Vagina (tissue), 2 donors: ENCODE data around the gene DBX1. TPM values are rescaled to one million over a fixed set of nuclear protein-coding genes. Genes with fewer than 3 reads are reported as not detected.
A peak's percentile ranks its signal among the peaks of the same experiment; 100 is the strongest.
"Not testable (repeated sequence)": the region's sequence is repeated elsewhere in the genome, so short reads cannot be mapped to it uniquely, and the experiment has no call there.

ENCODE experiments used
- DNase-seq, 2 donors: peaks; one replicate each; pipeline ENCODE4 v3.0.0-alpha.2; 2017; ENCODE audit errors: extremely low spot score in 2 of 2
- H3K27ac ChIP-seq: fragments of 200-600 bp; sonication (generic); one replicate; pipeline ENCODE4 v1.5.1; 2019
- H3K27me3 ChIP-seq: fragments of 200-600 bp; sonication (generic); one replicate; pipeline ENCODE4 v1.5.1; 2019
- H3K36me3 ChIP-seq, 2 donors: fragments of 200-600 bp; sonication (generic); one replicate each; pipeline ENCODE4 v1.5.1; 2017 to 2019
- H3K4me1 ChIP-seq: fragments of 200-600 bp; sonication (generic); one replicate; pipeline ENCODE4 v1.5.1; 2019
- H3K4me3 ChIP-seq, 2 donors: fragments of 200-600 bp; sonication (generic); 1 replicate in 1 of 2; 2 replicates in 1 of 2; pipeline ENCODE4 v1.5.1; 2016 to 2019
- H3K9me3 ChIP-seq: fragments of 200-600 bp; sonication (generic); one replicate; pipeline ENCODE4 v1.5.1; 2019
- POLR2A ChIP-seq, 2 donors: fragments of 450-650 bp; IDR thresholded peaks; one replicate each; pipeline ENCODE4 v1.6.1; 2017; ENCODE audit warnings: antibody characterized with exemption in 2 of 2, mild to moderate bottlenecking in 2 of 2, moderate library complexity in 2 of 2
- POLR2AphosphoS5 ChIP-seq, 2 donors: sonication (generic); formaldehyde crosslinking; IDR thresholded peaks; one replicate each; pipeline ENCODE4 v1.9.0; 2017; ENCODE audit warnings: antibody characterized with exemption in 2 of 2, mild to moderate bottlenecking in 2 of 2, low read depth in 1 of 2; ENCODE audit not compliant: insufficient read depth in 1 of 2
- intact Hi-C: fragments of 100-400 bp; cut with DNase I; formaldehyde crosslinking; loops from one replicate; pipeline ENCODE4 v1.15.1; 2023
- total RNA-seq: library from RNA; depleted of rRNA; stranded (reverse); fragments of >200 nt; gene quantifications from one replicate; pipeline ENCODE4 v1.2.3, GENCODE V29; 2016
- TF ChIP-seq, protein P1 (sequence below), 3 experiments: fragments of 450-650 bp in 2 of 3; fragments of 200-600 bp in 1 of 3; sonication (generic) in 1 of 3; IDR thresholded peaks; one replicate each; pipeline ENCODE4 v1.5.1; 2017 to 2019; ENCODE audit warnings: antibody characterized with exemption in 3 of 3, mild to moderate bottlenecking in 2 of 3, moderate library complexity in 2 of 3

DBX1 gene
- total RNA-seq, 1 donor from 2014 or later: not detected

DNA sequence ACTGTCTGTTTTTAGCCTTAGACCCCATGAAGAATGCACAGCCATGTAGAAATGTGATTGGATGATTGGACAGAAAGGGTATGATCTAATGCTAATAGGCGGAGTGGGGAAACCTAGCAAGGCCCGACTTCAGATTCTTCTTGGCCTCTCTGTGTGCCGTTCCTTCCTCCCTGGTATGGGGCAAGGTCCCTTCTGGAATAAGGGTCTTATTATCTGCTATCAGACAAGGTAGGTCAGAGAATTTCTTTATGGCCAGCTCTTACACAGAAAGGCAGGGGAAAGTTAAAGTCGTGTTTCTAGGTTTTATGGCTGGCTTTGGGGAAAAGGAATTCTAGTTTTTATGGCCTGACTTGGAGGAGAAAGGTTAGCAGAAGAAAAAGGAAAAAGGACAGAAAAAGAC lies 30.6 kb downstream of the DBX1 start:
- peaks cover 5% of the 10 kb centered on the region for H3K4me1 ChIP-seq
- intact Hi-C loops: loop anchor here (5.0 kb wide), 1 partner anchor 182 kb away; no protein-coding TSS in a partner anchor
- H3K36me3 ChIP-seq: no peaks in the 10 kb centered on the region
- H3K9me3 ChIP-seq: no peaks in the 10 kb centered on the region
- no peak overlapping the region for H3K4me3 ChIP-seq
- no peaks in the 10 kb centered on the region for H3K27me3 ChIP-seq
- no peak for DNase-seq
- TF ChIP-seq POLR2AphosphoS5 (IDR thresholded peaks at IDR 0.05; ENCODE audit: insufficient read depth in 1 of 2, low read depth in 1 of 2): no peak
- no peak for TF ChIP-seq POLR2A (IDR thresholded peaks at IDR 0.05)
- TF ChIP-seq, protein P1, sequence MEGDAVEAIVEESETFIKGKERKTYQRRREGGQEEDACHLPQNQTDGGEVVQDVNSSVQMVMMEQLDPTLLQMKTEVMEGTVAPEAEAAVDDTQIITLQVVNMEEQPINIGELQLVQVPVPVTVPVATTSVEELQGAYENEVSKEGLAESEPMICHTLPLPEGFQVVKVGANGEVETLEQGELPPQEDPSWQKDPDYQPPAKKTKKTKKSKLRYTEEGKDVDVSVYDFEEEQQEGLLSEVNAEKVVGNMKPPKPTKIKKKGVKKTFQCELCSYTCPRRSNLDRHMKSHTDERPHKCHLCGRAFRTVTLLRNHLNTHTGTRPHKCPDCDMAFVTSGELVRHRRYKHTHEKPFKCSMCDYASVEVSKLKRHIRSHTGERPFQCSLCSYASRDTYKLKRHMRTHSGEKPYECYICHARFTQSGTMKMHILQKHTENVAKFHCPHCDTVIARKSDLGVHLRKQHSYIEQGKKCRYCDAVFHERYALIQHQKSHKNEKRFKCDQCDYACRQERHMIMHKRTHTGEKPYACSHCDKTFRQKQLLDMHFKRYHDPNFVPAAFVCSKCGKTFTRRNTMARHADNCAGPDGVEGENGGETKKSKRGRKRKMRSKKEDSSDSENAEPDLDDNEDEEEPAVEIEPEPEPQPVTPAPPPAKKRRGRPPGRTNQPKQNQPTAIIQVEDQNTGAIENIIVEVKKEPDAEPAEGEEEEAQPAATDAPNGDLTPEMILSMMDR (IDR thresholded peaks at IDR 0.05): no peak
- no peak overlapping the region for H3K27ac ChIP-seq

DNA sequence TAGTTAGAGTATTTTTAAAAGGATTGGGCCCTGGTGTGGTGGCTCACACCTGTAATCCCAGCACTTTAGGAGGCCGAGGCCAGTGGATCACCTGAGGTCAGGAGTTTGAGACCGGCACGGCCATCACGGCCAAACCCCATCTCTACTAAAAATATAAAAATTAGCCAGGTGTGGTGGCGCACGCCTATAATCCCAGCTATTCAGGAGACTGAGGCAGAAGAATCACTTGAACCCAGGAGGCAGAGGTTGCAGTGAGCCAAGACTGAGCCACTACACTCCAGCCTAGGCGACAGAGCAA lies 31.8 kb downstream of the DBX1 start:
- not testable (repeated sequence) for H3K27ac ChIP-seq, H3K27me3 ChIP-seq, H3K4me1 ChIP-seq, DNase-seq, H3K9me3 ChIP-seq, H3K36me3 ChIP-seq, H3K4me3 ChIP-seq
- intact Hi-C loops: loop anchor here (5.0 kb wide), 1 partner anchor 181 kb away; no protein-coding TSS in a partner anchor

DNA sequence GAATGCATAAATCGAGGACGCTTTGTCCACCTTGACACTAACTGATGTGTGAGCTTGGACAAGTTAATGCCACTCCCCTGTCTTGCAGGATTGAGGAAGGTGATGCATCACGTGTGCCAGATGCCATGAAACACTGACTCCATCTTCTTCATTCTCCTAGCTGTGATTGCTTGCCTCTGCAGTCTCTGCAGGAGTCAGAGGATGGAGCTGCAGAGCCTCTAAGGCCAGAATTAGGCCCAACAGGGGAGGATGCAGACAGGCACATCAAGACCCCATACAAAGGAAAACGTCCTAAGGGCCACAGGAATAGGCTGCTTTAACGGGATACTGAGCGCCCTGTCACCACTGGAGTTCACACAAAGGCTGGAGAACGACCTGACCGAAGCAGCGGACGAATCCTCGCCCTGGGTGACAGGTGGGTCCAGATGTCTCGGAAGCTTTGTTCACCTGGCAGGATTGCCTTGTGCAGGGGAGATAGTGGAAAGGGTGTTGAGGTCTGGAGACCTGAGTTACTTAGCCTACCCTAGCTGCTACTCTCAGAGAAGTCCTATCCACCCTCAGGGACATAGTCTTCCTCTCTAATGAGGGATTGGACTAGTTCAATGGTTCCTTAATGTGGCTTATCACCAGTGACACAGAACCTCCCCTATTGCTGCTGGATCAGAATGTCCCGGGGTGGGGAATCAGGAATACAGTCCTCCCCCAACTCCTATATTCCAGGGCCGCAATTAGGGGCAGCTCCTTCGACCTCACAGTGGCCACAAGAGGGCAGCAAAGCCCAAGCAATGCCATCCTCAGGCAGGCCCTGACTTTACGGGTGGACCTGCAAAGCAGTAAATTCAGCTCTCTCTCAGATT lies 32.4 kb downstream of the DBX1 start:
- DNase-seq: no peak
- TF ChIP-seq, protein P1 (IDR thresholded peaks at IDR 0.05): peak; percentile 62 to 80 (median 68)
- no peak for TF ChIP-seq POLR2A (IDR thresholded peaks at IDR 0.05)
- Histone ChIP-seq H3K36me3 (no peaks in the 10 kb centered on the region), H3K4me3 (no peak overlapping the region), H3K9me3 (no peaks in the 10 kb centered on the region), H3K27me3 (no peaks in the 10 kb centered on the region), H3K4me1 (peaks cover 5% of the 10 kb centered on the region), H3K27ac (no peak overlapping the region)
- intact Hi-C loops: loop anchor here (5.0 kb wide), 1 partner anchor 181 kb away; no protein-coding TSS in a partner anchor

DNA sequence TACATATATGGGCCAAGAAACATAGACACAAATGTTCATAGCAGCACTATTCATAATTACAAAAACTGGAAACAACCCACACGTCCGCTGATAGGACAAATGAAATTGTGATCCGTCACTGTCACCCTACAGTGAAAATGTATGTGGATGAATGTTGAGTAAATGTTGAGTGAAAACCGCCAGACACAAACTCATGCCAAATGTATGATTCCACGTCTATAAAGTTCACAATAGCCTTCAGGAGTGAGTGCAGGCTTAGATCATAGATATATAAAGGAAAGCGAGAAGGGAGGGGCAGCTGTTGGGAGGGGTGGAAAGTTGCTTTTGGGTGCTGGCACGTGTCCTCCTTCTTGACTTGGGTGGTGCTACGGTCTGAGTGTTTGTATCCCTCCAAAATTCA lies 33.6 kb downstream of the DBX1 start:
- TF ChIP-seq POLR2AphosphoS5 (IDR thresholded peaks at IDR 0.05; ENCODE audit: insufficient read depth in 1 of 2, low read depth in 1 of 2) (no peak), POLR2A (IDR thresholded peaks at IDR 0.05) (no peak)
- TF ChIP-seq, protein P1 (IDR thresholded peaks at IDR 0.05): no peak
- Histone ChIP-seq H3K9me3 (no peaks in the 10 kb centered on the region), H3K27ac (no peak overlapping the region), H3K27me3 (no peaks in the 10 kb centered on the region), H3K36me3 (no peaks in the 10 kb centered on the region), H3K4me3 (no peak overlapping the region), H3K4me1 (peaks cover under 1% of the 10 kb centered on the region)
- intact Hi-C loops: loop anchor here (5.0 kb wide), 1 partner anchor 179 kb away; no protein-coding TSS in a partner anchor
- no peak for DNase-seq

DNA sequence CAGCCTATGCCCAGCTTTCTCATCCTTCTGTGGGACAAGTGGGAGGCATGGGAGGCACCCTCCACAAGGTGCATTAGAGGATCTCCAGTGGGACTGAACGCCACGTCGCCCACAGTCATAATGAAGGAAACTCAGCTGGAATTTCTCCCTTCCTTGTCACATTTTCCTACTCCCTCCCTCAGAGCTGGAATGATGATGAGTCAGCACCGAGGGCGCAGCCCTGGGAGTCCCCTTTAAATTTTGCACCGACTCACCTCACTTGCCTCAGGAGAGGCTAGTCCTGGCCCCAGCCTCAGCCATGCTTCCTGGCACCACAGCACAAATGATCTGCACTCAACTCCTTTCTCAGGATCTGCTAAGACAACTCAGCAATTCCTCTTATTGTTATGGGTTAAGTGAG lies 34.3 kb downstream of the DBX1 start:
- no peak for DNase-seq
- Histone ChIP-seq H3K9me3 (no peaks in the 10 kb centered on the region), H3K36me3 (no peaks in the 10 kb centered on the region), H3K4me1 (no peaks in the 10 kb centered on the region), H3K4me3 (no peak overlapping the region), H3K27ac (no peak overlapping the region), H3K27me3 (no peaks in the 10 kb centered on the region)
- intact Hi-C loops: loop anchor here (5.0 kb wide), 1 partner anchor 179 kb away; no protein-coding TSS in a partner anchor
- TF ChIP-seq POLR2A (IDR thresholded peaks at IDR 0.05) (no peak), POLR2AphosphoS5 (IDR thresholded peaks at IDR 0.05; ENCODE audit: insufficient read depth in 1 of 2, low read depth in 1 of 2) (no peak)
- TF ChIP-seq, protein P1 (IDR thresholded peaks at IDR 0.05): no peak
